Measurements from ENCODE around the gene FAM184A. TPM values are rescaled to one million over a fixed set of nuclear protein-coding genes. Genes with fewer than 3 reads are reported as not detected.

FAM184A gene
- total and polyA plus RNA-seq, 12 donors: 0.91 to 5.2 (median 2.7) TPM

DNA sequence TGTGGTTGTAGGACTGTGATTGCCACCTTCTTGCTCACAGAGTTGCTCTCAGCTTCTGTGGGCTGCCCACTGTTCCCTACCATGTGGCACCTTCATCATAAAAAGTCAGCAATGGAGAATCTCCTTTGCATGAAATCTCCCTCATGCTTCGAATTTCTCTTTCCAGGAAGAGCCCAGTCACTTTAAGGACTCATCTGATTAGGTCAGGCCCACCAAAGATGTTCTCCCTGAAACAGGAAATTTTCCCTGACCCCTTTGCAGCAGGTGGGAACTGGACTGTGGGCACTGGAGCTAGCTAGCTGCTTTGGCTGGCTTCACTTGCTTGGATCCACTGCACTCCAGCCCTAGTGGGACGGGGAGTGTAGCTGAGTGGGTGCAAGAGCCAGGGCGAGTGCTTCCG lies 47.7 kb upstream of the FAM184A start:
- no peak overlapping the region for H3K27ac ChIP-seq
- TF ChIP-seq POLR2A (IDR thresholded peaks at IDR 0.05): no peak
- no peak for TF ChIP-seq CTCF (IDR thresholded peaks at IDR 0.05)
- no peaks in the 10 kb centered on the region for H3K9me3 ChIP-seq (replicated peaks in 1 of 3)
- intact Hi-C loops (cut with DNase I): no loop called here
- no peaks in the 10 kb centered on the region for H3K27me3 ChIP-seq
- DNase-seq: no peak
- H3K4me3 ChIP-seq: no peak overlapping the region
- 86 to 100% (median 91%) methylated on average over 4 of the region's 4 CpGs for WGBS, 4 donors
- H3K36me3 ChIP-seq (replicated peaks in 1 of 2): no peaks in the 10 kb centered on the region
- H3K4me1 ChIP-seq (replicated peaks in 1 of 2): peaks cover 3 to 8% of the 10 kb centered on the region in 2 donors

DNA sequence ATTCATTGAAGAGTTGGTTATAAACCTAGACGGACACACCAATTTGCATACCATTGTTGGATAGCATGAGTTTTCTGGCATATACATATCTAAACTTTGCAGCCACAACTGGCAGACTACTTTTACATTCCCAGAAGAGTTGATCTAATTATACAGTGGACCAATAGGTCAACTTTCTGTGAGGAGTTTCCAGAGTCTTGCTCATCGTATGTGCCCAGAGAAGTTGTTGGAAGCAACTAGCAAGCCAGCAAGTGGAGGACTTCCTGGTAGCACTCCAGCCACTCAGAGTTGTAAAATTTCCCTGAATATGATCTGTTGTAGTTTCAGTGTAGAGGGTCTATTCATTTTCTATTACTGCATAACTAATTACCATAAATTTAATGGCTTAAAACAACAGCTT lies 47.1 kb upstream of the FAM184A start:
- no peak overlapping the region for H3K27ac ChIP-seq
- intact Hi-C loops (cut with DNase I): no loop called here
- no peak for DNase-seq
- H3K36me3 ChIP-seq (replicated peaks in 1 of 2): no peaks in the 10 kb centered on the region
- H3K9me3 ChIP-seq (replicated peaks in 1 of 3): no peaks in the 10 kb centered on the region
- H3K4me1 ChIP-seq (replicated peaks in 1 of 2): peaks cover 3 to 8% of the 10 kb centered on the region in 2 donors
- no peaks in the 10 kb centered on the region for H3K27me3 ChIP-seq
- H3K4me3 ChIP-seq: no peak overlapping the region
- TF ChIP-seq CTCF (IDR thresholded peaks at IDR 0.05): no peak
- TF ChIP-seq POLR2A (IDR thresholded peaks at IDR 0.05): no peak
- WGBS, 4 donors: 72 to 85% (median 78%) methylated on average over 2 of the region's 2 CpGs

DNA sequence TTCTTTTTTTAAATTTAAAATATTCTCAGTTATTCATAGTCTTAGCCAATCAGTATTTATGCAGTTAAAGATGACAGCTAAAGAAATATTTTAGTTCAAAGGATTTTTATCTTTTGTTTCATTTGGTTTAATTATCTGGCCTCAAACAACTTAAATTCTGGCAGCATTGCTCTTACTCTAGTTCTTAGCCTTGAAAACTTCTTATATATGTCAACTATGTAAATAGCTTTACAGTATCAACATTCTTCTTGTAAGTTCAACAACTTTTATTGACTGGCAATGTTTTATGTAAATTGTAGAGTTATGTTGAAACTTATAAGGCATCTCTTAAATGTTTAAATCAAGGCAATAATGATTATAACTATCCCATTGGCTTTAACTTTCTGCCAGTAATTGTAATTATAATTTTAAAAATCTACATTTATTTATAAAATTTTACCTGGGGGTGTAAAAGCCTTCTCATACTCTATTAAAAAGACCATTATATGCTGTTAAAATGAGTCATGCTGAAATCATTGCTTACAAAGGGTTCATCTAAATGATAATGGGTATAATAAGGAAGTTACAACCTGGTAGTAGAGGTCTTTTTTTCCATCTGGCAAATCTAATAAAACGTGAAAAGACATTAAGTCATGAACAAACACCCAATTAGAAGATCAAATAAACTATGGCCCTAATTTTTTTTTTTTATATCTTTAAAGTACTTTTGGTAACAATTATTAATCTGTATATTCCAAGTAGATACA lies 45.8 kb upstream of the FAM184A start:
- Histone ChIP-seq H3K27ac (no peak overlapping the region), H3K36me3 (replicated peaks in 1 of 2) (no peaks in the 10 kb centered on the region), H3K4me3 (no peak overlapping the region), H3K9me3 (replicated peaks in 1 of 3) (no peaks in the 10 kb centered on the region), H3K4me1 (replicated peaks in 1 of 2) (no peaks in the 10 kb centered on the region), H3K27me3 (no peaks in the 10 kb centered on the region)
- TF ChIP-seq CTCF (IDR thresholded peaks at IDR 0.05): no peak
- TF ChIP-seq POLR2A (IDR thresholded peaks at IDR 0.05): no peak
- intact Hi-C loops (cut with DNase I): no loop called here
- WGBS, 4 donors: 45 to 66% (median 55%) methylated on average over 1 of the region's 1 CpG
- DNase-seq: no peak

- no peak overlapping the region for H3K27ac ChIP-seq
- TF ChIP-seq POLR2A (IDR thresholded peaks at IDR 0.05) (no peak), CTCF (IDR thresholded peaks at IDR 0.05) (no peak)
- no peaks in the 10 kb centered on the region for H3K36me3 ChIP-seq (replicated peaks in 1 of 2)
- intact Hi-C loops (cut with DNase I): no loop called here
- H3K4me1 ChIP-seq (replicated peaks in 1 of 2): no peaks in the 10 kb centered on the region
- WGBS, 4 donors: 73 to 85% (median 77%) methylated on average over 4 of the region's 4 CpGs
- no peak overlapping the region for H3K4me3 ChIP-seq
- no peak for DNase-seq
- H3K27me3 ChIP-seq: no peaks in the 10 kb centered on the region
- no peaks in the 10 kb centered on the region for H3K9me3 ChIP-seq (replicated peaks in 1 of 3)
Observed at GRCh38 chr6:119122336-119122735, 43.9 kb upstream of the FAM184A start.
